Measurements from ENCODE around the gene SCARB2. TPM values are rescaled to one million over a fixed set of nuclear protein-coding genes. Genes with fewer than 3 reads are reported as not detected.

Gene SCARB2
- total RNA-seq, 1 experiment from 2014 or later: 51.3 TPM

DNA sequence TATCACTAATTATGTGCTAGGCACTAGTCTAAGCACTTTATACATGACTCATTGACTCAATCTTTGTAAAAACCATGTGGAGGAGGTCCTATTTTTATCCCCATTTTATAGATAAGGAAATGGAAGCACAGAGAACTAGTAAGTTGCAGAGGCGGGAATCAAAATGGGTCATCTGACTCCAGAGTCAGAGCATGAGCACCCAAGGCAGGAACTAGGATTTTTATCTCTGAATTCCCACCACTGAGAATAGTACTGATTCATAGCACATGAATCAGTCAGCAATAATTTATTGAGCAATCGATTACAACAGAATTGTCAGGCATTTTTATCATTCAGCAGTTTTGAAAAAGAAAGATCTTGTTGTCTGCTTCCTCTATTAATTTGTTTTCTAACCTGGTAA lies 19.3 kb downstream of the SCARB2 start:
- TF ChIP-seq CEBPB (IDR thresholded peaks at IDR 0.05; ENCODE audit: low read depth): peak; percentile 81
- TF ChIP-seq FOSL1 (IDR thresholded peaks at IDR 0.05; ENCODE audit: low read depth): peak; percentile 35; the same call in 1 of the 2 replicates
- no peak for TF ChIP-seq SIN3A (IDR thresholded peaks at IDR 0.05; ENCODE audit: low read depth)
- POLR2A ChIA-PET: no interaction called here
- CTCF ChIA-PET: no interaction called here
- no peak overlapping the region for H3K27ac ChIP-seq (ENCODE audit: low read depth, low read length)
- no peaks in the 10 kb centered on the region for H4K20me1 ChIP-seq (ENCODE audit: insufficient read depth)
- no peaks in the 10 kb centered on the region for H3K9me3 ChIP-seq (ENCODE audit: control insufficient read depth in 1 of 2, insufficient read depth in 1 of 2, low read depth in 1 of 2, low read length in 2 of 2)
- intact Hi-C loops (cut with micrococcal nuclease): no loop called here
- peaks cover under 1% of the 10 kb centered on the region; the same call in 1 of the 2 replicates for H3K79me2 ChIP-seq (ENCODE audit: insufficient read depth, low read length)
- RAD21 ChIA-PET (ENCODE audit: low non-redundant PET in 1 of 2, low total read pairs in 2 of 2, uncharacterized antibody in 2 of 2, unreplicated experiment in 2 of 2): no interaction called here
- DNase-seq (ENCODE audit: low read depth, low spot score) (no peak), ATAC-seq (no peak)
- no peaks in the 10 kb centered on the region for H3K9me2 ChIP-seq (ENCODE audit: insufficient read depth)
- H3K27me3 ChIP-seq (ENCODE audit: insufficient read depth, low read length): no peaks in the 10 kb centered on the region
- H3K9ac ChIP-seq (ENCODE audit: low read length): peak overlapping the region; percentile 1; the same call in 1 of the 2 replicates
- no peak overlapping the region for H2AFZ ChIP-seq (ENCODE audit: low read depth, low read length, poor library complexity, severe bottlenecking)
- H3K4me2 ChIP-seq (ENCODE audit: low read length): peak overlapping the region; percentile 6
- no peak overlapping the region for H3K4me3 ChIP-seq (replicated peaks in 1 of 2; ENCODE audit: low read depth in 1 of 2, low read length in 2 of 2)
- H3K36me3 ChIP-seq (ENCODE audit: control insufficient read depth in 1 of 2, insufficient read depth in 2 of 2, low read length in 2 of 2): peaks cover 0 to 14% of the 10 kb centered on the region in 2 experiments; a peak in 2 of 4 replicates
- peaks cover 11 to 20% of the 10 kb centered on the region in 2 experiments for H3K4me1 ChIP-seq (ENCODE audit: control insufficient read depth in 1 of 2, insufficient read depth in 2 of 2, low read length in 2 of 2)
- no TSS peak for BruUV-seq (replicated peaks)

DNA sequence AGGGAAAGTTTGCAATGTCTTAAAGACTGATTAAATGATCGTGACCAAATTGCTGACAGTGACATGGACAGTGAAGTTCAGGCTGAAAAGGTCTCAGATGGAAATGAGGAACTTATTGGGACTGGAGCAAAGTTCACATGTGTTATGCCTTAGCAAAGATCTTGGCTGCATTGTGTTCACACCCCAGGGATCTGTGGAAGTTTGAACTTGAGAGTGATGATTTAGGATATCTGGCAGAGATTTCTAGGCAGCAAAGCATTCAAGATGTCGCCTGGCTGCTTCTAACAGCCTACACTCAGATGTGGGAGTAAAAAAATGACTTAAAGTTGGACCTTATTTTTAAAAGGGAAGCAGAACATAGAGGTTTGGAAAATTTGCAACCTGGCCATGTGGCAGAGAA lies 21.4 kb downstream of the SCARB2 start:
- ChIA-PET RAD21 (ENCODE audit: low non-redundant PET in 1 of 2, low total read pairs in 2 of 2, uncharacterized antibody in 2 of 2, unreplicated experiment in 2 of 2) (no interaction called here), POLR2A (no interaction called here), CTCF (no interaction called here)
- Histone ChIP-seq H3K27ac (ENCODE audit: low read depth, low read length) (no peak overlapping the region), H3K36me3 (ENCODE audit: control insufficient read depth in 1 of 2, insufficient read depth in 2 of 2, low read length in 2 of 2) (peaks cover 0 to 14% of the 10 kb centered on the region in 2 experiments; a peak in 2 of 4 replicates), H3K79me2 (ENCODE audit: insufficient read depth, low read length) (no peaks in the 10 kb centered on the region; the same call in 1 of the 2 replicates), H3K4me2 (ENCODE audit: low read length) (no peak overlapping the region), H3K9me2 (ENCODE audit: insufficient read depth) (no peaks in the 10 kb centered on the region), H3K9me3 (ENCODE audit: control insufficient read depth in 1 of 2, insufficient read depth in 1 of 2, low read depth in 1 of 2, low read length in 2 of 2) (no peaks in the 10 kb centered on the region), H3K27me3 (ENCODE audit: insufficient read depth, low read length) (no peaks in the 10 kb centered on the region), H4K20me1 (ENCODE audit: insufficient read depth) (no peaks in the 10 kb centered on the region), H3K4me1 (ENCODE audit: control insufficient read depth in 1 of 2, insufficient read depth in 2 of 2, low read length in 2 of 2) (peaks cover 0 to 10% of the 10 kb centered on the region in 2 experiments; a peak in 1 of 4 replicates), H3K4me3 (replicated peaks in 1 of 2; ENCODE audit: low read depth in 1 of 2, low read length in 2 of 2) (no peak overlapping the region), H2AFZ (ENCODE audit: low read depth, low read length, poor library complexity, severe bottlenecking) (no peak overlapping the region), H3K9ac (ENCODE audit: low read length) (no peak overlapping the region)
- no TSS peak for BruUV-seq (replicated peaks)
- intact Hi-C loops (cut with micrococcal nuclease): no loop called here
- DNase-seq (ENCODE audit: low read depth, low spot score) (no peak), ATAC-seq (no peak)
- TF ChIP-seq, protein P1, sequence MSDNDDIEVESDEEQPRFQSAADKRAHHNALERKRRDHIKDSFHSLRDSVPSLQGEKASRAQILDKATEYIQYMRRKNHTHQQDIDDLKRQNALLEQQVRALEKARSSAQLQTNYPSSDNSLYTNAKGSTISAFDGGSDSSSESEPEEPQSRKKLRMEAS (IDR thresholded peaks at IDR 0.05): no peak
- no peak for TF ChIP-seq ZNF274 (IDR thresholded peaks at IDR 0.05; ENCODE audit: low read depth, low read length)
- TF ChIP-seq FOSL1 (IDR thresholded peaks at IDR 0.05; ENCODE audit: low read depth): no peak
- no peak for TF ChIP-seq CEBPB (IDR thresholded peaks at IDR 0.05; ENCODE audit: low read depth)
- TF ChIP-seq POLR2A (IDR thresholded peaks at IDR 0.05; ENCODE audit: borderline replicate concordance, extremely low read depth, insufficient read depth, insufficient read length): no peak
- TF ChIP-seq TCF7L2 (IDR thresholded peaks at IDR 0.05; ENCODE audit: borderline replicate concordance, extremely low read depth, insufficient read depth, insufficient read length): no peak
- TF ChIP-seq POLR2AphosphoS5 (IDR thresholded peaks at IDR 0.05; ENCODE audit: low read depth, low read length): no peak
- no peak for TF ChIP-seq EZH2phosphoT487 (IDR thresholded peaks at IDR 0.05; ENCODE audit: borderline replicate concordance)
- TF ChIP-seq, protein P2, sequence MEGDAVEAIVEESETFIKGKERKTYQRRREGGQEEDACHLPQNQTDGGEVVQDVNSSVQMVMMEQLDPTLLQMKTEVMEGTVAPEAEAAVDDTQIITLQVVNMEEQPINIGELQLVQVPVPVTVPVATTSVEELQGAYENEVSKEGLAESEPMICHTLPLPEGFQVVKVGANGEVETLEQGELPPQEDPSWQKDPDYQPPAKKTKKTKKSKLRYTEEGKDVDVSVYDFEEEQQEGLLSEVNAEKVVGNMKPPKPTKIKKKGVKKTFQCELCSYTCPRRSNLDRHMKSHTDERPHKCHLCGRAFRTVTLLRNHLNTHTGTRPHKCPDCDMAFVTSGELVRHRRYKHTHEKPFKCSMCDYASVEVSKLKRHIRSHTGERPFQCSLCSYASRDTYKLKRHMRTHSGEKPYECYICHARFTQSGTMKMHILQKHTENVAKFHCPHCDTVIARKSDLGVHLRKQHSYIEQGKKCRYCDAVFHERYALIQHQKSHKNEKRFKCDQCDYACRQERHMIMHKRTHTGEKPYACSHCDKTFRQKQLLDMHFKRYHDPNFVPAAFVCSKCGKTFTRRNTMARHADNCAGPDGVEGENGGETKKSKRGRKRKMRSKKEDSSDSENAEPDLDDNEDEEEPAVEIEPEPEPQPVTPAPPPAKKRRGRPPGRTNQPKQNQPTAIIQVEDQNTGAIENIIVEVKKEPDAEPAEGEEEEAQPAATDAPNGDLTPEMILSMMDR (IDR thresholded peaks at IDR 0.05 in 2 of 3, conservative IDR thresholded peaks at IDR 0.05 in 1 of 3; ENCODE audit: borderline replicate concordance in 1 of 3, insufficient read depth in 1 of 3, low read depth in 2 of 3, low read length in 2 of 3): no peak
- TF ChIP-seq YY1 (IDR thresholded peaks at IDR 0.05; ENCODE audit: extremely low read depth, insufficient replicate concordance, low read depth, low read length): no peak

Data from HCT116 (cell line).